Testis (tissue), 2 donors: ENCODE measurements around the gene GRHL3.

ENCODE experiments used
- CTCF ChIP-seq, 3 experiments: fragments of 450-650 bp in 2 of 3; fragments of 200-600 bp in 1 of 3; sonication (generic) in 1 of 3; IDR thresholded peaks; one replicate each; pipeline ENCODE4 v1.5.1; 2016 to 2019; ENCODE audit warnings: antibody characterized with exemption in 3 of 3, mild to moderate bottlenecking in 2 of 3, moderate library complexity in 1 of 3
- POLR2A ChIP-seq: fragments of 450-650 bp; IDR thresholded peaks from one replicate; pipeline ENCODE4 v1.6.1; 2017; ENCODE audit warnings: antibody characterized with exemption, mild to moderate bottlenecking, moderate library complexity

- TF ChIP-seq CTCF (IDR thresholded peaks at IDR 0.05) (no peak), POLR2A (no peak)
These were observed 8.7 kb downstream of the GRHL3 start for GRCh38 chr1:24327891-24328290.
